ENCODE data around the gene CAPN13.

CAPN13 gene

GRCh38 chr2:30764021-30764800 lies 43.0 kb downstream of the CAPN13 start:
- no peak for DNase-seq (ENCODE audit: low read depth in 3 of 3, low spot score in 1 of 3)

- no peak for DNase-seq (ENCODE audit: low read depth in 3 of 3, low spot score in 1 of 3)
Observed at GRCh38 chr2:30763151-30763660, 44.0 kb downstream of the CAPN13 start.

DNA sequence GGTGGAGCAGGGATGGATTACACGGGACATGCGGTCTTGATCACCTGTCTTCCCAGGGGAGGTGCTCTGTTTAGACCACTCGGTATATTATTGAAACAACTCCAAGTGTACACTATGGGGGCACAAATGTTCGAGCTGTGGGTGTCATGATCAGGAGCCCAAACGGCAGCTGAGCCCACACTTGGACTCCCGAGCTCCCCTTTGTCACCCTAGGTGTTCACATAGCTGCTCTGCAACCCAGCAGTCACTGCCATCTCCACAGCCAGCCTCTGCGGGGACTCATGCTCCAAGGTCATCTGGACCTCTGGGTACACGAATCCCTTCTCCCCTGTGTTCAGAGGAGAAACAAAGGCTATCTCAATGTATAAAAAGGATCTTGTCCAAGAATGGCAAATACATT lies 46.0 kb downstream of the CAPN13 start:
- no peak for DNase-seq (ENCODE audit: low read depth in 3 of 3, low spot score in 1 of 3)

DNA sequence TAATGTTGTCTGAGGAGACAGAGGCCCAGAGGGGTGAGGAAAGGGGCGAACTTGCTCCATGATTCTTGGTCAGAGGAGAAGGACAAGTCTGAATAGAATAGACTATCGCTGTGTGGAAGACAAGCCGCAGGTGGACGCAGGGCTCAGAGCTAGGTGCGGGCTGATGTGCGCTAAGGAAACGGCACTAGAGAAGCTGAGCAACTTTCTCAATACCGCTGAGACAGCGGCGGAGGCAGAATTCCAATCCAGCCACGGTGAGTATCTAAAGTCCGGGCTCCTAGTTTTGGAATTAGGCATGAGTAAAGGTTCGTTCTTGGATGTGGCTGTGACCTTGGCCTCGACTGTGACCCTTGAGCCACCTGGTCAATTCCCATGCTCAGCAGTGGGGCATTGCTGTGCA lies 47.8 kb downstream of the CAPN13 start:
- no peak for DNase-seq (ENCODE audit: low read depth in 3 of 3, low spot score in 1 of 3)

GRCh38 chr2:30758191-30758651 lies 49.0 kb downstream of the CAPN13 start:
- no peak for DNase-seq (ENCODE audit: low read depth in 3 of 3, low spot score in 1 of 3)

DNA sequence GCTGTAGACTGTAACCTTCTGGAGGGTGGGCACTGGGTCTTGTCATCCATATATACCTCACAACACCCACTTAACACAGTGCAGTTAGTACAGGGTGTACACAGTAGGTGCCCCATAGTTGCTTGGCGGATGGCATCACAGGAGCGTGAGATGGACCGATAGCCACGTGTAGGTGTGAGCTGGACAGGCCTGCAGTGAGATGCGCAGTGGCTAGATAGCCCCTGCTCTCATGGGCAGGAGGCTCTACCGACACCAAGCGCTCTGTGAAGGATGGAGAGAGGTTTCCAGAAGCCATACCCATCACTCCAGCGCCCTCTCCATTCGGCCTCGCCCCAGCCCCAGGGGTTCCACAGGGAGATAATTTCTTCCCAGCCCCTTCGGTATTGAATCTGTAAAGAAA lies 49.5 kb downstream of the CAPN13 start:
- no peak for DNase-seq (ENCODE audit: low read depth in 3 of 3, low spot score in 1 of 3)

DNA sequence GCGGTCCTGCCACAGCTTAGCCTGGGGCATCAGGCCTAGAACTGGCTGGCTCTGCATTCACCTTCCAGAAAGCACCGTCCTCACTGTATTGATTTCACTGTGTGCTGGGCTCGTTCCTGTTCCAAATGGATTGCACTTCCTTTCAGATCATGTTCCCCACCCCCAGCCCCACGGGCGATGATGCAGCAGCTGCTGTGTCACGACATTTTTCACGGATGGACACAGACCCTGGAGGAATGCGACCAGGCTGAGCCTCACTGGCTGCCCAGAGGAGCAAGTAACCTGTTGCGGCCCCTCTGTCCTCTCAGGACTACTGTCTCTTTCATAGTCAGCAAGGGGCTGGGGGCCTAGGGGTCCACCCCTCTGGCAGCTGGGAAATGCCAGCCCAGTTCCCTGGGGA lies 50.3 kb downstream of the CAPN13 start:
- DNase-seq (ENCODE audit: low read depth in 3 of 3, low spot score in 1 of 3), result no peak

DNA sequence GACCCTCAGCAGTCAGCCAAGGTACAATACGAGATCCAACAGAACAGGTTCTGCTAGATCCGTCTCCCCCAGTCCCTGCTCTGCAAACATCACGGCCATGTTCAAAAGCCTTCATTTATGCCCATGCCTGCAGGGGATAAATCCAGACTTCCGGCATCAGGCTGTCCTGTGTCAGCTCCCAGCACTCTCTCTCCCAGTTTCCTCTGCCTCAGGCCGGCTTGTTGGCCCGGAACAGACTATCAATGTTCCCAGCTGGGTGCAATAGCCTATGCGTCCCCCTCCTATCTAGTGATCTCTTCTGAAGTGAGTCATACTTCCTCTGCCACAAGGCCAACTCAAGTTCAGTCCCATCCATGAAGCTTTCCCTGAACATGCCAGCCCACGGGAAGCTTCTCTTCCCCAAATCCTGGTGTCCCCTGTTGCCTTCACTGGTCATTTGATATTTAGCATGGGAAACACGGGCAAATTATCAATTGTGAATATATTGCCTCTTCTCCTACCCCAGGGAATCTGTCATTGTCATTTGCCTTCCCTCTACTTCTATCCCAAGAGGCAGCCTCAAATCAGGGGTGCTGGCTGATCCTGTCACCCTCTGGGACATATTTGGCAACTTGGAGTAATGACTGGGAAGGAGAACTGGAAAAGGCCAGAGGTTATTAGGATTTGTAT lies 51.1 kb downstream of the CAPN13 start:
- DNase-seq (ENCODE audit: low read depth in 3 of 3, low spot score in 1 of 3), result no peak

DNA sequence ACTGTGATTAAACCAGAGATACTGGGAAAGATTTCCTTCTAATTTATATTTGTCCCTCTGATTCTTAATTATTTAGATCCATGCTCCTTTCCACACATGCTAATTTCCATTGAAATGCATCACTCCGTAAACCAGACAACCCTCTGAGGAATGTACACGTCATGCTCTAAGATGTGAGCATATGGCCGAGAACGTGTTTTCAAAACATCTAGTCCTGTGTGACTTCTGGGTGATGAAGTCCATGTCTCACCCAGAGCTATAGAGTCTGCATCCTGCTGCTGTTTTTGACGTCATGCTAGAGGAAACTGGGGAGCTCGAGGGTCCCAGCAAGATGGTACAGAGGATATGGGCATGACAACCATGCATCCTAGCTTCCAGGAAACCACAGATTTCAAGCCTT lies 53.6 kb downstream of the CAPN13 start:
- no peak for DNase-seq (ENCODE audit: low read depth in 3 of 3, low spot score in 1 of 3)

DNA sequence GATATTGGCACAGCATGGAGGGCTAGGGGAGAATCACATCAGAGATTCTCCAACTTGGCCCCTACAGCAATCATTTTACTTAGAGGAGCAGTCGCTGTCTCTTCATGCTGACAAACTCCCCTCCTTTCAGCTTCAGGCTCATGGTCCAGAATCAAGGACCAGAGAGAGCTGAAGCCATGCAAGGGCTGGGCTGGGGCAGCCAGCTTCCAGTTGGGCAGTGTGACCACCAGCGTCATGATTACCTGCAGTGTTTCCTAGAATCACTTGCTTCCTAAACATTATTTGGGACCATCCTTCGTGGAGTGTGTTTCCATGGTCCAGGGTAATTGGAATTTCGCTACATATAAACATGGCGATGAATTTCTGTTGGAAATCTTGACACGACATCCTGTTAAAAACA lies 54.4 kb downstream of the CAPN13 start:
- DNase-seq (ENCODE audit: low read depth in 3 of 3, low spot score in 1 of 3), result no peak

- no peak for DNase-seq (ENCODE audit: low read depth in 3 of 3, low spot score in 1 of 3)
Observed at GRCh38 chr2:30747206-30747605, 60.0 kb downstream of the CAPN13 start.

- no peak for DNase-seq (ENCODE audit: low read depth in 3 of 3, low spot score in 1 of 3)
Observed at GRCh38 chr2:30744823-30745222, 62.4 kb downstream of the CAPN13 start.

DNA sequence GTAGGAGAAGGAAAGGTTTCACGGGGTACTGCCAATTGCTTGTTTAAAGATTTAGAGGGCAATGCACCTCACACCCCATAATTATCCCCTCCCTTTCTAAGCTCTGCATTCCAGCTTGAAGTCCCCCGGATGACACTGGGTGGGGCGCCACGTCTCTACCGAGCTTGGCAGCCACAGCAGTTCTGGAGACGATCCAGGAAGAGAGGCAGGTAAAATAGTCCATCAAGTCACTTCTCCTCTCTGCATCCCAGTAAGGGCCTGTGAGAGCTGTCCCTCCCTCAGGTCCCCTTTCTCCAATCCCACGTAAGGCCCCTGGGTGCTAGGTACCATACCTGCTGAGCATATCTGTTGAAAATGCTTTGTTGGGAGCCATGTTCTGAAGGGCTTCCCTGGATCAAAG lies 65.7 kb downstream of the CAPN13 start:
- DNase-seq (ENCODE audit: low read depth in 3 of 3, low spot score in 1 of 3), result no peak

DNA sequence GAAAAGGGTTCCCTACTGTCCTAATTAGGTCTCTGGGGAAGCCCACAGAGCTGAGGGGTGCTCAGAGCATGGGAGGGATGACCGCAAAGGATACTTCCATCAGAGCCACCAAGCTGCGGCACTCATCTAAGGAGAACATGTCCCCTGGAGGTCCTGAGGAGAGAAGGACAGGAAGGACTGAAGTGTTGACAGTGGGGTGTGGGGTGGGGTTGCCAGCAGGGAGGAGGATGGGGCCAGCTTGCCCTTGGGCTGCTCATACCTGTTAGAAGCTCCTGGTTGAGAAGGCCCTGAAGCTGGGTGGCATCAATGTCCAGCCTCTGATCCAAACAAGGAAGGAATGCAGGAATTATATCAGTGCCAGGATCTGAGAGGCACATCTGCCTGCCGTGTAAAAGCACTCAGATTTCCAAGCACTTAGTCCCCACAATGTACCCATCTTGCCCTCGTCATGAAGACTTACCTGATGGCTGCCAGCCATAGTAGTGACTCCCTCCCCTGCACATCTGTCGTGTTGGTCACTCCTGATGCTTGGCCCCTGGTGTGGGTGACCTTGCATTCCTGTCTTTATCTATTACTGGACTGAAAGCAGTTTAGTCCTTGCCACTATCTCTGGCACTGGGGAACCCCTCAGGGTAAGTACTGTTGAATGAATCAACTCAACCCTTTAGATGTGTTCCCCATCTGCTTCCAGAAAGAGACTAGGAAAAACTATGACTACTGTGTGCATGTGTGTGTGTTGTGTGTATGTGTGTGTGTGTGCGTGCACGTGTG lies 68.9 kb downstream of the CAPN13 start:
- no peak for DNase-seq (ENCODE audit: low read depth in 3 of 3, low spot score in 1 of 3)

DNA sequence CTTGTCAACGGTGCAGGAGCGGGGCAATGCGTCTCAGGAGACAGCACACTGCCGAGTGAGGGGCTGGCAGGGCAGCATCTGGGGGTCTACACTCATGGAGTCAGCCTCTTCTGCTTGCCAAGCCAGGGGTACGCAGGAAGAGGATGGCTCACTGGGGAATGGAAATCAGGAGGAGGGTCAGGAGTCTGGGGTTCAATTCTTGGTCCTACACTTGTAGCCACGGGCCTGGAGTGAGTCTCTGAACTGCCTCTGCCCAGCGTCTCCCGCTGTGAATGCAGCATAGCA lies 70.0 kb downstream of the CAPN13 start:
- DNase-seq (ENCODE audit: low read depth in 3 of 3, low spot score in 1 of 3), result no peak

DNA sequence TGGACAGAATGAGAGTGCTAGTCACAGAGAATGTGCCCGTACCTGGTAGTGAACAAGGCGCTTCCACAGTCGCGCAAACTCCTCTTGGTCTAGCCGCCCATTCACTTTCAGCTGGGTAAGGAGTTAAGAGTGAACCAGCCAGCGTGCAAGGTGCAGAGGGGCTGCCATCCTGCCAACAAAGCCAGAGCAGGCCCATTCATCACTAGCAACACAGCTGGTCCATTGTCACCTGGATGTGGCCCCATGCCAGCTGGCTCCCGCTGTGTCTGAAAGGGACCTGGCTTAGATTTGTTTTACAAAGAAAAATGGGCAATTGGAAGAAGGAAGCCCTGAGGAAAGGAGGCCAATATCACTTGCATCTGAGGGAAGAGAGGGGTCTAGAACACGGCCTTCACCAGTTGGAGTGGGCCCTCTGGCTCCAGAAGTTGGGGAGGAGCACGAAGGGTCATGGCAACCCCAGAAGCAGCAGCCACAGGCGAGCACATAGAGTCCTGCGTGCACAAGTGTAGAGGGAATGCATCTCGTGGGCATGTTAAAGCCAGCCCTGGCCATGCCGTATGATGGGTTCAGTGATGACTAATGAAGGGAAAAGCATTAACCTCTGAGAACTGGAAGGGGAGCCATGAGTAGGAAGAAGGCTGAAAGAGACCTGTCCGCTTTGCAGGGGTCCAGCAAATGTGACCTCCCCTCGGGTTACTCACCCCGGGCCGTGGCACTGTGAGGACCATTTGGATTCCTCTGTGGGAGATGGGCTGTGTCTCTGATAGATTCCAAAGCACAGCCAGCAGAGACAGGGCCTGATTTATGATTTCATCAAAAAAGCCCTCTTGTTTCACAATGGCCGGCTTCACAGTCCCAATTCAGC lies 70.6 kb downstream of the CAPN13 start:
- no peak for DNase-seq (ENCODE audit: low read depth in 3 of 3, low spot score in 1 of 3)

DNA sequence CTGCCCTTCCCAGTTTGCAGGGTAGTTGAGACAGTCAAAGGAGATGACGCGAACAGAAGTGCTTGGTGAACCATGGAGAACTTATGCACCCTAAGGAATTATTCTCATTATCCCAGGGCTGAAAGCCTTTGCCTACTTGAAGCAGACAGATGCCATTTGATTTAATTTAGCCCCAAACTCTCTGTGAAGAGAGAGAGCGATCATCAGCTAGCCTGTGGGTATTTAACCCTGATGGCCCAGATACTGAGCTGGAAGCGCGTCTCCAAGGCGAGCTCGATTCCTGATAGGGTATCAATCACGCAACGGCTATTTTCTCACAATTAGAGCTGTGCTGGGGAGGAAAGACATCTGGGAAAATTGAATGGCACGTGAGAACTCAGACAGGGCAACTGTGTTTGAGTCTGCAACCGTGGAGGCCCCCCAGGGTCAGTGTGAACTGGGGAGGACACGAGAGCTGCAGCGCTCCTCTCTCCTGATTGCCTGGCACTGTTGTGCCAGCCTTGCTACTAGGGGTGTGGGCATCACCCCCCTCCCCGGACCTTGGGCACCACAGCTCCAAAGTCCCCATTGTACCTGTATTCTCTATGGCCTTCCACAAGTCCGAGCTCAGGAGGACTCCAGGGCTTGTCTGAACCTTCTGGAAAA lies 73.2 kb downstream of the CAPN13 start:
- no peak for DNase-seq (ENCODE audit: low read depth in 3 of 3, low spot score in 1 of 3)

GRCh38 chr2:30732876-30733275 lies 74.4 kb downstream of the CAPN13 start:
- DNase-seq (ENCODE audit: low read depth in 3 of 3, low spot score in 1 of 3), result no peak

- DNase-seq (ENCODE audit: low read depth in 3 of 3, low spot score in 1 of 3), result no peak
Observed at GRCh38 chr2:30732376-30732775, 74.9 kb downstream of the CAPN13 start.

GRCh38 chr2:30731706-30732105 lies 75.5 kb downstream of the CAPN13 start:
- no peak for DNase-seq (ENCODE audit: low read depth in 3 of 3, low spot score in 1 of 3)

Data from stimulated activated CD4-positive, alpha-beta T cell treated with anti-CD3 and anti-CD28 coated beads, TNF-alpha, amount 100 ng/mL, for 1 hour (primary cell).